Endothelial cell of umbilical vein (primary cell): Measurements from ENCODE around the gene BNIP5. TPM values are rescaled to one million over a fixed set of nuclear protein-coding genes. Genes with fewer than 3 reads are reported as not detected.

ENCODE experiments used
- BruUV-seq: library from RNA; stranded (reverse); fragments of 400-500 nt; replicated peaks from 2 replicates; lab custom pipeline; 2021; lab: Mats Ljungman, UMichigan
- CTCF ChIA-PET: fragments of 300-600, 350-600 bp; sonication (Branson Sonifier 250); formaldehyde crosslinking; loops from one replicate; lab custom pipeline; 2021; ENCODE audit warnings: antibody characterized with exemption, inconsistent platforms; lab: Charles Lee
- POLR2A ChIA-PET: fragments of 300-600, 350-600 bp; sonication (Branson Sonifier 250); formaldehyde crosslinking; loops from one replicate; lab custom pipeline; 2021; ENCODE audit warnings: antibody characterized with exemption, inconsistent platforms; lab: Charles Lee
- DNase-seq: peaks from one replicate; pipeline ENCODE4 v3.0.0-alpha.2; 2011; ENCODE audit warnings: low read depth, low spot score
- FAIRE-seq: peaks from 2 replicates; lab custom pipeline; 2011; peaks lifted over from hg19 to GRCh38; lab: Jason Lieb, UNC
- H2AFZ ChIP-seq: 2 replicates; pipeline ENCODE4 v1.6.0; 2012; ENCODE audit warnings: low read depth, low read length, control low read depth, inconsistent platforms
- H3K27ac ChIP-seq: 2 replicates; pipeline ENCODE4 v1.5.1; 2011; ENCODE audit warnings: low read depth, mild to moderate bottlenecking, control low read depth, low read length, moderate library complexity; ENCODE audit not compliant: insufficient read depth
- H3K27me3 ChIP-seq, 2 experiments: 2 replicates each; pipeline versions ENCODE4 v1.6.0 to v1.6.1; 2011; ENCODE audit warnings: low read length in 2 of 2, mixed read lengths in 1 of 2; ENCODE audit not compliant: control insufficient read depth in 2 of 2, insufficient read depth in 2 of 2
- H3K36me3 ChIP-seq, 2 experiments: 2 replicates in 1 of 2; 3 replicates in 1 of 2; pipeline ENCODE4 v1.5.1; 2011; ENCODE audit warnings: low read length in 2 of 2, mild to moderate bottlenecking in 1 of 2, moderate library complexity in 1 of 2; ENCODE audit not compliant: control insufficient read depth in 2 of 2, insufficient read depth in 2 of 2; ENCODE audit errors: extremely low read depth in 1 of 2
- H3K4me1 ChIP-seq: 3 replicates; pipeline ENCODE4 v1.5.1; 2011; ENCODE audit warnings: mild to moderate bottlenecking, low read length; ENCODE audit not compliant: control insufficient read depth, insufficient read depth; ENCODE audit errors: extremely low read depth
- H3K4me2 ChIP-seq: 2 replicates; pipeline ENCODE4 v1.6.1; 2011; ENCODE audit warnings: low read length, control low read depth, mixed read lengths; ENCODE audit not compliant: insufficient read depth
- H3K4me3 ChIP-seq, 3 experiments: fragments of 200-600 bp in 1 of 3; sonication (generic), shearing (Covaris generic) in 1 of 3; replicated peaks in 1 of 3; 2 replicates each; pipeline ENCODE4 v1.5.1; 2011 to 2016; ENCODE audit warnings: control low read depth in 3 of 3, low read length in 3 of 3, mild to moderate bottlenecking in 2 of 3, inconsistent platforms in 1 of 3, low read depth in 1 of 3, moderate library complexity in 1 of 3; ENCODE audit not compliant: insufficient read depth in 1 of 3
- H3K79me2 ChIP-seq: 2 replicates; pipeline ENCODE4 v1.6.0; 2012; ENCODE audit warnings: low read length, inconsistent platforms; ENCODE audit not compliant: control insufficient read depth, insufficient read depth
- H3K9ac ChIP-seq: replicated peaks from 2 replicates; pipeline ENCODE3; 2011; ENCODE audit warnings: low read length, control low read depth; ENCODE audit not compliant: insufficient read depth; ENCODE audit errors: extremely low read depth
- H3K9me1 ChIP-seq: replicated peaks from 3 replicates; pipeline ENCODE4 v1.6.0; 2011; ENCODE audit warnings: mild to moderate bottlenecking, low read length; ENCODE audit not compliant: control insufficient read depth, insufficient read depth; ENCODE audit errors: extremely low read depth
- H3K9me3 ChIP-seq: replicated peaks from 2 replicates; pipeline ENCODE4 v1.5.1; 2012; ENCODE audit warnings: low read length, inconsistent platforms; ENCODE audit not compliant: control insufficient read depth, insufficient read depth
- H4K20me1 ChIP-seq: replicated peaks from 2 replicates; pipeline ENCODE3; 2011; ENCODE audit warnings: mild to moderate bottlenecking, low read length; ENCODE audit not compliant: control insufficient read depth, insufficient read depth; ENCODE audit errors: extremely low read depth
- CTCF ChIP-seq, 2 donors: IDR thresholded peaks; 1 replicate in 1 of 2; 2 replicates in 1 of 2; pipeline ENCODE4 v1.5.1; 2011; ENCODE audit warnings: low read length in 2 of 2, mild to moderate bottlenecking in 2 of 2, moderate library complexity in 2 of 2, control low read depth in 1 of 2, inconsistent platforms in 1 of 2, low read depth in 1 of 2; ENCODE audit not compliant: insufficient read depth in 1 of 2; ENCODE audit errors: extremely low read depth in 1 of 2
- EZH2 ChIP-seq: IDR thresholded peaks from 2 replicates; pipeline ENCODE4 v1.6.1; 2012; ENCODE audit warnings: borderline replicate concordance, low read depth, mild to moderate bottlenecking, moderate library complexity, low read length, inconsistent platforms; ENCODE audit not compliant: severe bottlenecking
- FOS ChIP-seq: IDR thresholded peaks from 2 replicates; pipeline ENCODE4 v1.6.1; 2011; ENCODE audit warnings: mild to moderate bottlenecking, low read length, moderate library complexity, borderline replicate concordance; ENCODE audit not compliant: insufficient read depth
- GATA2 ChIP-seq: IDR thresholded peaks from 2 replicates; pipeline ENCODE4 v1.7.0; 2011; ENCODE audit warnings: low read depth, mild to moderate bottlenecking, moderate library complexity, mixed read lengths, low read length; ENCODE audit not compliant: insufficient read length, insufficient read depth
- JUN ChIP-seq: IDR thresholded peaks from 2 replicates; pipeline ENCODE4 v1.6.1; 2011; ENCODE audit warnings: borderline replicate concordance, low read depth; ENCODE audit not compliant: insufficient read length, insufficient read depth
- MAX ChIP-seq: IDR thresholded peaks from 2 replicates; pipeline ENCODE4 v1.6.1; 2011; ENCODE audit not compliant: insufficient read depth, insufficient read length
- MYC ChIP-seq: IDR thresholded peaks from one replicate; pipeline ENCODE4 v1.6.1; 2011; ENCODE audit warnings: mild to moderate bottlenecking, low read depth, low read length
- POLR2A ChIP-seq: IDR thresholded peaks from 2 replicates; pipeline ENCODE4 v1.6.1; 2012; ENCODE audit warnings: low read depth, mild to moderate bottlenecking, control low read depth, low read length
- POLR2AphosphoS5 ChIP-seq: IDR thresholded peaks from 2 replicates; pipeline ENCODE4 v1.6.1; 2012; ENCODE audit warnings: low read depth, mild to moderate bottlenecking, control low read depth, low read length, moderate library complexity; ENCODE audit not compliant: insufficient read depth
- dilution Hi-C: fragments of 300-500 bp; cut with MboI; formaldehyde crosslinking; loops from one replicate; pipeline ENCODE4 v1.15.0; 2019; ENCODE audit warnings: low sequenced_read_pairs; ENCODE audit not compliant: extremely low pct_ligation_motif_present
- intact Hi-C: fragments of 100-400 bp; cut with micrococcal nuclease; formaldehyde crosslinking; loops from one replicate; pipeline ENCODE4 v1.10.0; 2022
- polyA plus RNA-seq, 4 experiments: library from polyadenylated mRNA; depleted of rRNA in 3 of 4; stranded (reverse) in 3 of 4; unstranded in 1 of 4; fragments of >200 nt; gene quantifications; 2 replicates each; pipeline versions ENCODE4 v1.2.1 to v1.2.3, GENCODE V29; 2011 to 2012; ENCODE audit warnings: missing spikeins in 1 of 4
- total RNA-seq: library from RNA; stranded (reverse); gene quantifications from 2 replicates; pipeline ENCODE4 v1.2.3, GENCODE V29; 2021

Gene BNIP5
- total and polyA plus RNA-seq, 2 donors (not counting 3 experiments of a cell fraction or from before 2014, with no cell fraction given) = not detected

GRCh38 chr6:36381502-36382389, 45.1 kb upstream of the BNIP5 start:
- H3K27me3 ChIP-seq = peaks cover 0 to 4% of the 10 kb centered on the region in 2 experiments
- H2AFZ ChIP-seq = no peak overlapping the region
- intact Hi-C loops (no loop called here), dilution Hi-C loops (no loop called here)
- TF ChIP-seq EZH2 (no peak), FOS (no peak), MYC (no peak), POLR2A (no peak), POLR2AphosphoS5 (no peak), CTCF (IDR thresholded peaks at IDR 0.05; ENCODE audit: extremely low read depth in 1 of 2, insufficient read depth in 1 of 2, low read depth in 1 of 2, low read length in 2 of 2) (no peak), MAX (no peak), GATA2 (no peak), JUN (no peak)
- DNase-seq (no peak), FAIRE-seq (no peak)
- ChIA-PET POLR2A (no interaction called here), CTCF (interaction anchor here (0.8 to 1.9 kb wide), 2 partner anchors 41 to 80 kb away, joined by 3 to 5 read pairs; no protein-coding TSS in a partner anchor)
- peaks cover 2% of the 10 kb centered on the region for H3K4me1 ChIP-seq
- H3K79me2 ChIP-seq = no peaks in the 10 kb centered on the region
- BruUV-seq = no TSS peak
- H3K9me3 ChIP-seq = no peaks in the 10 kb centered on the region
- H3K27ac ChIP-seq = no peak overlapping the region
- H4K20me1 ChIP-seq = no peaks in the 10 kb centered on the region
- H3K9ac ChIP-seq = no peak overlapping the region
- no peak overlapping the region for H3K4me3 ChIP-seq
- no peak overlapping the region for H3K4me2 ChIP-seq
- no peaks in the 10 kb centered on the region for H3K9me1 ChIP-seq
- no peaks in the 10 kb centered on the region for H3K36me3 ChIP-seq
